Activated CD8-positive, alpha-beta T cell treated with anti-CD3 and anti-CD28 coated beads for 36 hours (primary cell): ENCODE data around the gene SARM1. TPM values are rescaled to one million over a fixed set of nuclear protein-coding genes. Genes with fewer than 3 reads are reported as not detected.
A peak's percentile ranks its signal among the peaks of the same experiment; 100 is the strongest.

Source experiments
- ATAC-seq: fragments of 200-7000 bp; cut with Tn5 transposase; one replicate; pipeline ENCODE4 v1.10.0; 2021; ENCODE audit warnings: mild to moderate bottlenecking, moderate library complexity
- CTCF ChIA-PET: fragments of 350-600 bp; sonication (Branson Sonifier 250); formaldehyde crosslinking; loops from one replicate; lab custom pipeline; 2021; ENCODE audit warnings: antibody characterized with exemption; lab: Charles Lee
- POLR2A ChIA-PET: fragments of 350-600 bp; sonication (Branson Sonifier 250); formaldehyde crosslinking; loops from one replicate; lab custom pipeline; 2021; ENCODE audit warnings: antibody characterized with exemption; lab: Charles Lee
- DNase-seq: peaks from one replicate; pipeline ENCODE4 v3.0.0-alpha.2; 2020
- H3K27ac Mint-ChIP-seq: one replicate; pipeline ENCODE4 v1.8.0; 2021; ENCODE audit warnings: mild to moderate bottlenecking, mixed read lengths
- H3K27me3 Mint-ChIP-seq: one replicate; pipeline ENCODE4 v1.8.0; 2021; ENCODE audit warnings: mixed read lengths
- H3K36me3 Mint-ChIP-seq: one replicate; pipeline ENCODE4 v1.8.0; 2021; ENCODE audit warnings: low read depth, mixed read lengths
- H3K4me1 Mint-ChIP-seq: one replicate; pipeline ENCODE4 v1.8.0; 2021; ENCODE audit warnings: low read depth, mixed read lengths
- H3K4me3 Mint-ChIP-seq: one replicate; pipeline ENCODE4 v1.8.0; 2021; ENCODE audit warnings: mild to moderate bottlenecking, moderate library complexity, mixed read lengths
- H3K9me3 Mint-ChIP-seq: one replicate; pipeline ENCODE4 v1.8.0; 2021; ENCODE audit warnings: mixed read lengths
- intact Hi-C: fragments of 100-400 bp; cut with micrococcal nuclease; formaldehyde crosslinking; loops from one replicate; pipeline ENCODE4 v1.10.0; 2022
- total RNA-seq, 2 experiments: library from RNA; stranded (reverse); gene quantifications; one replicate each; pipeline ENCODE4 v1.2.3, GENCODE V29; 2021
- TF ChIP-seq, protein P1 (sequence below): fragments of 200-600 bp; IDR thresholded peaks from one replicate; pipeline ENCODE4 v1.8.0; 2022; ENCODE audit warnings: antibody characterized with exemption, mild to moderate bottlenecking

The SARM1 gene
- total RNA-seq, 2 experiments from 2014 or later = 16.7 to 19.8 TPM

DNA sequence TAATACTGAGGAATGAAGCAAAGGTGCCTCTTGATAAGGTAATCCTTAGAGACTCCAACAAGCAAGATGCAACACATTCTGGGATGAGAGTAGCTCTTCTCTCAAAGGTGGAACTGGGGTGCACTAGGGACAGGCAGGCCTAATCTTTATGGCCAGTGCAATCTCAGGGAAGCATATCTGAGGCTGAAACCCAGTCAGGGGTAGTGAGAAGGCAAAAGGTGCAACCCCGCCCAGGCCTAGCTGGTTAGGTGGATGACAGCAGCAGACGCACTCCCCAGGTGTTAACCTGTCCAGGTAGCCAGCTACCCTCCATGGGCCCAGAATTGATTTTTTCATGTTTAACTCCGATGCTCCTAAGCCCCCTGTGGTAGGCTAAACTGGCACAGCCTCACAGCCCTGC is 44.4 kb downstream of the SARM1 start:
- no peak overlapping the region for H3K4me3 Mint-ChIP-seq
- no peak for DNase-seq
- H3K27ac Mint-ChIP-seq = no peak overlapping the region
- TF ChIP-seq, protein P1, sequence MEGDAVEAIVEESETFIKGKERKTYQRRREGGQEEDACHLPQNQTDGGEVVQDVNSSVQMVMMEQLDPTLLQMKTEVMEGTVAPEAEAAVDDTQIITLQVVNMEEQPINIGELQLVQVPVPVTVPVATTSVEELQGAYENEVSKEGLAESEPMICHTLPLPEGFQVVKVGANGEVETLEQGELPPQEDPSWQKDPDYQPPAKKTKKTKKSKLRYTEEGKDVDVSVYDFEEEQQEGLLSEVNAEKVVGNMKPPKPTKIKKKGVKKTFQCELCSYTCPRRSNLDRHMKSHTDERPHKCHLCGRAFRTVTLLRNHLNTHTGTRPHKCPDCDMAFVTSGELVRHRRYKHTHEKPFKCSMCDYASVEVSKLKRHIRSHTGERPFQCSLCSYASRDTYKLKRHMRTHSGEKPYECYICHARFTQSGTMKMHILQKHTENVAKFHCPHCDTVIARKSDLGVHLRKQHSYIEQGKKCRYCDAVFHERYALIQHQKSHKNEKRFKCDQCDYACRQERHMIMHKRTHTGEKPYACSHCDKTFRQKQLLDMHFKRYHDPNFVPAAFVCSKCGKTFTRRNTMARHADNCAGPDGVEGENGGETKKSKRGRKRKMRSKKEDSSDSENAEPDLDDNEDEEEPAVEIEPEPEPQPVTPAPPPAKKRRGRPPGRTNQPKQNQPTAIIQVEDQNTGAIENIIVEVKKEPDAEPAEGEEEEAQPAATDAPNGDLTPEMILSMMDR = no peak
- no peaks in the 10 kb centered on the region for H3K9me3 Mint-ChIP-seq
- ATAC-seq = no peak
- H3K36me3 Mint-ChIP-seq = no peaks in the 10 kb centered on the region
- POLR2A ChIA-PET = interaction anchor here (1.0 to 1.6 kb wide), 4 partner anchors 11 to 72 kb away, joined by 3 to 7 read pairs (median 3); no protein-coding TSS in a partner anchor
- H3K4me1 Mint-ChIP-seq = peaks cover 2% of the 10 kb centered on the region
- intact Hi-C loops = no loop called here
- CTCF ChIA-PET = interaction anchor here (0.8 to 4.7 kb wide), 25 partner anchors 9 to 183 kb away, joined by 3 to 63 read pairs (median 4); partner anchors contain the start of genes ALDOC, IFT20, SLC13A2 and SLC46A1
- H3K27me3 Mint-ChIP-seq = peaks cover 4% of the 10 kb centered on the region

DNA sequence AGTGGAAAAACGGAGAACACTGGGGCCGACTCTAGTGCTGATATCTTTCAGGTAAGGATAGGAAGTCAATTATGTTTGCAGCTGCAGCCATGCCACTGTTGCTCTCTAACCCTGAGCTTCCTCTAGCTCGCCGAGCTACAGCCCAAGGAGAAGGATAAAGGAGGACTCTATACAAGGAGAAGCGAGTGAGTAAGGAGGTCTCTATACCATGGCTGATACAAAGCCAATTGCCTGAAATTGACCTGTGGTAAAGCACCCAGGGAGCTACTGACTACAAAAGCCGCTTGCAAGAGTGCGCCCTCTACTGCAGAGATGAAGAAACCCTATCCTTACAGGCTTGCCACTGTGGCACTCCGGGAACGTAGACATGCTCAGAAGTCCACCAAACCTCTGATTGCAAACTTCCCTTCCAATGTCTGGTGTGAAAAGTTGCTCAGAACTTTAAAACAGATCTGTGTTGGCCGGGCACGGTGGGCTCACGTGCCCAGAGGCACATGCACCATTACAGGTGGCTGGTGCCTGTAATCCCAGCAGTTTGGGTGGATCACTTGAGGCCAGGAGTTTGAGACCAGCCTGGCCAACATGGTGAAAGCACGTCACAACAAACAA is 45.3 kb downstream of the SARM1 start:
- no peaks in the 10 kb centered on the region for H3K36me3 Mint-ChIP-seq
- H3K4me1 Mint-ChIP-seq = peaks cover 2% of the 10 kb centered on the region
- H3K9me3 Mint-ChIP-seq = no peaks in the 10 kb centered on the region
- TF ChIP-seq, protein P1 = peak; percentile 76
- ATAC-seq (peak; percentile 97), DNase-seq (peak; percentile 72)
- POLR2A ChIA-PET = interaction anchor here (1.0 to 1.6 kb wide), 4 partner anchors 12 to 73 kb away, joined by 3 to 7 read pairs (median 3); no protein-coding TSS in a partner anchor
- no peak overlapping the region for H3K27ac Mint-ChIP-seq
- no peak overlapping the region for H3K4me3 Mint-ChIP-seq
- peaks cover 4% of the 10 kb centered on the region for H3K27me3 Mint-ChIP-seq
- intact Hi-C loops = no loop called here
- CTCF ChIA-PET = interaction anchor here (0.6 to 4.7 kb wide), 47 partner anchors 8 to 335 kb away, joined by 3 to 63 read pairs (median 4); partner anchors contain the start of genes ALDOC, IFT20, SLC13A2 and SLC46A1

DNA sequence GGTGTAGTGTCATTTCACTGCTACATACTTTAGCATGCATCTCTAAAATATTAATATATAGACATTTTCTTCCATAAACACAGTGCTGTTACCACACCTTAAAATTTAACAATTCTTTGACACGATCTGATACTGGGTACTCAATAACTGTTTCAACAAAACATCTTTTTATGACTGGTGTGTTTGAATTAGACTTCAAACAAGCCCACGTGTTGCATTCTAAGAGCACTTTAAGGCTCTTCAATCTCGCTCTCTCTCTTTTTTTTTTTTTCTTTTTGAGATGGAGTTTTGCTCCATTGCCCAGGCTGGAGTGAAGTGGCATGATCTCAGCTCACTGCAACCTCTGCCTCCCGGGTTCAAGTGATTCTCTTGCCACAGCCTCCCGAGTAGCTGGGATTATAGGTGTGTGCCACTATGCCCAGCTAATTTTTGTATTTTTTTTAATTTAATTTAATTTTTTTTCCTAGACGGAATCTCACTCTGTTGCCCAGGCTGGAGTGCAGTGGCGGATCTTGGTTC is 50.4 kb downstream of the SARM1 start:
- H3K27ac Mint-ChIP-seq = no peak overlapping the region
- H3K4me3 Mint-ChIP-seq = no peak overlapping the region
- ChIA-PET CTCF (no interaction called here), POLR2A (no interaction called here)
- H3K27me3 Mint-ChIP-seq = peaks cover 6% of the 10 kb centered on the region
- no peak for DNase-seq
- H3K4me1 Mint-ChIP-seq = no peaks in the 10 kb centered on the region
- no peaks in the 10 kb centered on the region for H3K9me3 Mint-ChIP-seq
- TF ChIP-seq, protein P1 = no peak
- ATAC-seq = no peak
- intact Hi-C loops = no loop called here
- no peaks in the 10 kb centered on the region for H3K36me3 Mint-ChIP-seq

DNA sequence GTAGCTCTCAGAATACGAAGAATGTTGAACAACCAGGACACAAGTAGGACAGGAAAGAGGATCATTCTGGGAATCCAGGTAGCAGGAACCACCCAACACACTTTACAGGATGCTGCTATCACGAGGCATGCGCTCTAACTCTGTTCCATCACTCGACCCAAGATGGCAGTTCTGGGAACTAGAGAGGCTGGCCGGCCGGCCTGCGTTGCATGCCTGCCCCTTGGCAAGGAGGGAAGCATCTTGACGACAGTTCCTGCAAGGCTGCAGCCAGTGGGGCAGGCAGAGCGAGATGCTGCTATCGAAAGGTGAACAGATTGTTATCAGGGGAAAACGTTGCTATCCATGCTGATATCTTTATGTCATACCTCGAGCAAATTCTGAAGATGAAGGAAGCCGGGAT is 53.7 kb downstream of the SARM1 start:
- peaks cover 4% of the 10 kb centered on the region for H3K27me3 Mint-ChIP-seq
- CTCF ChIA-PET = interaction anchor here (1.0 to 1.4 kb wide), 2 partner anchors 9 to 22 kb away, joined by 3 read pairs; no protein-coding TSS in a partner anchor

More for the DNA sequence above, 53.7 kb downstream of the SARM1 start:
- TF ChIP-seq, protein P1 = no peak
- DNase-seq (no peak), ATAC-seq (no peak)
- intact Hi-C loops = no loop called here
- H3K4me1 Mint-ChIP-seq = no peaks in the 10 kb centered on the region
- POLR2A ChIA-PET = interaction anchor here (0.9 kb wide), 1 partner anchor 21 kb away, joined by 3 read pairs; no protein-coding TSS in a partner anchor
- H3K27ac Mint-ChIP-seq = no peak overlapping the region
- no peaks in the 10 kb centered on the region for H3K9me3 Mint-ChIP-seq
- no peaks in the 10 kb centered on the region for H3K36me3 Mint-ChIP-seq
- no peak overlapping the region for H3K4me3 Mint-ChIP-seq
